CD4-positive, alpha-beta T cell treated with Interleukin-1 beta for 1 hour (primary cell): ENCODE data around the gene OTULIN.

Source experiments
- DNase-seq, 2 donors: peaks; one replicate each; pipeline ENCODE4 v3.0.0-alpha.2; 2020 to 2022

OTULIN gene

GRCh38 chr5:14664270-14665100 lies at the start of gene OTULIN:
OTULIN (plus strand) TSS chr5:14664718; CDS start chr5:14664826, 108 bp downstream.
- peak; percentile 89 to 93 for DNase-seq

- no peak for DNase-seq
These were observed 49.2 kb upstream of the OTULIN start for GRCh38 chr5:14615365-14615764.

GRCh38 chr5:14617441-14617840 lies 47.1 kb upstream of the OTULIN start:
- no peak for DNase-seq

- DNase-seq = no peak
These were observed 37.2 kb upstream of the OTULIN start for GRCh38 chr5:14627270-14627669.

- peak; percentile 28 to 42 for DNase-seq
These were observed 36.2 kb upstream of the OTULIN start for GRCh38 chr5:14628346-14628745.

GRCh38 chr5:14630671-14631070 lies 33.8 kb upstream of the OTULIN start:
- DNase-seq = no peak

GRCh38 chr5:14635656-14636055 lies 28.9 kb upstream of the OTULIN start:
- DNase-seq = no peak

GRCh38 chr5:14640765-14641164 lies 23.8 kb upstream of the OTULIN start:
- no peak for DNase-seq

- no peak for DNase-seq
These were observed 19.8 kb upstream of the OTULIN start for GRCh38 chr5:14644623-14645237.

GRCh38 chr5:14650052-14650451 lies 14.5 kb upstream of the OTULIN start:
- DNase-seq = no peak

GRCh38 chr5:14655146-14655741 lies 9.3 kb upstream of the OTULIN start:
- no peak for DNase-seq

GRCh38 chr5:14656898-14657297 lies 7.6 kb upstream of the OTULIN start:
- DNase-seq = no peak

GRCh38 chr5:14659821-14660607 lies 4.5 kb upstream of the OTULIN start:
- no peak for DNase-seq

GRCh38 chr5:14660833-14661232 lies 3.7 kb upstream of the OTULIN start:
- DNase-seq = no peak

GRCh38 chr5:14662721-14663260 lies 1.7 kb upstream of the OTULIN start:
- no peak for DNase-seq

- DNase-seq = no peak
These were observed 716 bp upstream of the OTULIN start for GRCh38 chr5:14663734-14664269.

GRCh38 chr5:14665101-14665822 lies 744 bp downstream of the OTULIN start:
- DNase-seq = peak; percentile 15 to 27

- peak; percentile 54 to 60 for DNase-seq
These were observed 1.4 kb downstream of the OTULIN start for GRCh38 chr5:14665949-14666348.

GRCh38 chr5:14666357-14666756 lies 1.8 kb downstream of the OTULIN start:
- no peak for DNase-seq

GRCh38 chr5:14667290-14667689 lies 2.8 kb downstream of the OTULIN start:
- no peak for DNase-seq

GRCh38 chr5:14667770-14668169 lies 3.3 kb downstream of the OTULIN start:
- peak in 1 of 2 donors; percentile 11 for DNase-seq

- DNase-seq = peak; percentile 47 to 59
These were observed 3.7 kb downstream of the OTULIN start for GRCh38 chr5:14668181-14668591.
